Suppressor macrophage (primary cell): ENCODE data around the gene URB1.

Experiments
- DNase-seq, 4 experiments: peaks; one replicate each; pipeline ENCODE4 v3.0.0-alpha.2; 2020 to 2022

The URB1 gene

DNA sequence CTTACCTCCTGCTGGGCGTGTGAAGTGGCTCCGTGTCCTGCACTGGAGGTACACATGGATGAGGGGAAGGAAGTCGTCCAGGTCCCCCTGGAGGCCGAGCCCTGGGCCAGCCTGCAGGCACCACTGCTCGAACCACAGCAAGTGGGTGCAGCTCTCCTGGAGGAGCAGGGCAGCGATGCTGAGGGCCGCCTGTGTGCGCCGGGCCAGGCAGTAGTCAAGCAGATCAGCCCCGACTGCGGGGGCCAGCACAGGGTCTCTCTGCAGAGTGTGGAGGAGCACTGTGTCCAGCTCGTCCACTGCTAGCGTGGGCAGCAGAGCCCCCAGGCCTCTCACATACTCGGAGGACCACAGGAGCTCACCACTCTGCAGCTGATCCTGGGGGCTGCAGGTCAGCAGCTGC lies 45.9 kb downstream of the URB1 start:
- DNase-seq = no peak

GRCh38 chr21:32340863-32341848 lies 51.7 kb downstream of the URB1 start:
- DNase-seq = no peak

- no peak for DNase-seq
These were observed 54.4 kb downstream of the URB1 start for GRCh38 chr21:32338209-32338921.

DNA sequence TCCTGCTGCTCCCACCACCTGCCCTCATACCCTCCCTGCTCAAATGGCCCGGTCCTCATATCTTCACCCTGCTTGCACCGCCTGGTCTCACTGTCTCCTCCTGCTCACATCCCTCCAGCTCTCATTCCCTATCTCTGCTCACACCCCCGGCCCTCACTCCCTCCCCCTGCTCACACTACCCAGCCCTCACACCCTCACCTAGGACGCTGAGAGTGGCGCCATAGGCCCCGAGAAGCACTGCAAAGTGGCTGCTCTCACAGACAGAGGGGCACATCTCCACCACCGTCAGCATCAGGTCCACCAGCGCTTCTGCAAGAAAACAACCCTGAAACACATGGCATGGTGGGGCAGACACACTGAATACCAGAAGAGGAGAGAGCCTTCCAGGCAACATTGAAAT lies 55.6 kb downstream of the URB1 start:
- DNase-seq = no peak

DNA sequence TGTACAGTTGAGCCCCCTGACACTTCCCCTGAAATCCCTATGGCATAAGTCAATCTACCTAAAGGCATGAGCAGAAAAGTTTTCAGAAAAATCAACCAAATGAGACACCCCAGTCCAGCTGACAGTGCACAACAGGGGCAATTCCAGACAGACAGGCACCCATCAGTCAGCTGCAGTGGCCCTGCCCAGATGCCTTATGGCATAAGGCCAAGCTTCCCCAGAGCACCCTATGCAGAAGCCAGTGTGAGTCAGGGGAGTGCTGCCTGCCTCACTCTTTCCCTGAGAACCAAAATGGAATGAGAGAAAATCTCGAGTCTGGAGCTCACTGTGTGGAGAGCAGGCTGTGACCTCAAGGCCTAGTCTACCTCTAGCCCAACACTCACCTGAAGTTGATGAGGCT lies 56.1 kb downstream of the URB1 start:
- no peak for DNase-seq

DNA sequence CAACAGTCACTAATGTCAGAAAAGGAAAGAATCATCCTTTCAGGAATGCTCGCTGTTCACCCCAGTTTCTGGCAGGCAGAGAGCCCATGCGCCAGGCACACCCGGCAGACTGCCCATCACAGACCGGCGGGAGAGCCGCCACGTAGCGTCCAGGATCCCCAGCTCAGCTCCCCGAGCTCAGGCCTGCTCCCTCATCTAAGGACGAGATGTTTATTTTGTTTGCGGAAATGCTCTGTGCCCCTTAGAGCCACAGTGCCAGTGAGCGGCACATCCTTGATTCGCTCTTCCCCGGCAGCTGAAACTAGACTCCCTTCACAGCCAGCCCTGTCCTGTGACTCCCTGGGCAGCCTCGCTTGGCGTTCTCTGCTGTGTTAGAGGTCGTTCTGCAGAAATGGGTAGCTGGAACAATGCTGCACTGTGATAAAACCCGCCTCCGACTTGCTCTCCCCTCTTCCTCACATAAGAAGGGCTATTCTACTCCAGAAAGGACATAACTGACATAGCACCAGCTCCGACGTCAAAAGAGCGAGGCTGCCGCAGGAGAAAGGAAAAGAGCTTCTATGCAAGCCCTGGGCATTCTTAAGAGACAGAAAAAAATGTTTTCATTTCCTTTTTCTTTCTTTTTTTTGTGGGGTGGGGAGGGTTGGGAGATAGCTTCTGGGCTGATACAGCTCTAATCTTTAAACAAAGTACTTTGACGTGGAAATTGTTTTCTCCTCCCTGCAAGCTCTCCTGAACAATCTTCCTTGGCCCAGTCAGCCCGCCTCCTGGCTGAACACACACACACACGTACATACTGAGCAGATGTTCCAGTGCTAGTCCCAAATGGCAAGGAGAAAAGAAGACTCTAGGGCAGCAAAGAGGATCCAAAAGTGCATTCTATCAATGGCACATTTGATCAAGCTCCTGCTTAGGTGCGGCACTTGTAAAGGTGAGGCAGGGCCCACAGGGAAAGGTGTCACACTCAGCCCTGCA lies 56.9 kb downstream of the URB1 start:
- DNase-seq = no peak

DNA sequence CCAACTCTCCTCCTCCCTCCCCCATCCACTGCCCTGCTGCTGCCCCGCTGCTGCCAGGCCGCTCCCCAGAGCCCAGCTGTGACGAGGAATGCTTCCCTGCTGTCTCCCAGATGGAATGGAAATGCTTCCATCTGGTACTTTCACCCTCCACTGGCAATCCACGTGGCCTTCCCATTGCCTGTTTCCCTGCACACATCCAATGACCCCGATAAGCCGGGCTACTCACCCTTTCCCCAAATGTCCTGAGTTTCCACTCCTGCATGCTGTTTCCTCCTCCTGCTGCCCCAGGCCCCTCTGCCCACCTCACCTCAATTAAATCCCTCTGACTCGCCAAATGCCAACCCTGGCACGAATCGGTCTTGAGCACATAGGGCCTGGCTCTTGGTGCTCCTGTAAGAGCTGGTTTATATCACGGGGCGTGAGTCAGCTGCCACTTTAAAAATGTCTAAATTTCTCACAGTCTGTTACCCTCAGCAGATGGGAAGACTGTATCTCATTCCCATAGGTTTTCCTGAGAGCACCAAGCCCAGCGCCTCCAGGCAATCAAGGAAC lies 57.8 kb downstream of the URB1 start:
- no peak for DNase-seq

DNA sequence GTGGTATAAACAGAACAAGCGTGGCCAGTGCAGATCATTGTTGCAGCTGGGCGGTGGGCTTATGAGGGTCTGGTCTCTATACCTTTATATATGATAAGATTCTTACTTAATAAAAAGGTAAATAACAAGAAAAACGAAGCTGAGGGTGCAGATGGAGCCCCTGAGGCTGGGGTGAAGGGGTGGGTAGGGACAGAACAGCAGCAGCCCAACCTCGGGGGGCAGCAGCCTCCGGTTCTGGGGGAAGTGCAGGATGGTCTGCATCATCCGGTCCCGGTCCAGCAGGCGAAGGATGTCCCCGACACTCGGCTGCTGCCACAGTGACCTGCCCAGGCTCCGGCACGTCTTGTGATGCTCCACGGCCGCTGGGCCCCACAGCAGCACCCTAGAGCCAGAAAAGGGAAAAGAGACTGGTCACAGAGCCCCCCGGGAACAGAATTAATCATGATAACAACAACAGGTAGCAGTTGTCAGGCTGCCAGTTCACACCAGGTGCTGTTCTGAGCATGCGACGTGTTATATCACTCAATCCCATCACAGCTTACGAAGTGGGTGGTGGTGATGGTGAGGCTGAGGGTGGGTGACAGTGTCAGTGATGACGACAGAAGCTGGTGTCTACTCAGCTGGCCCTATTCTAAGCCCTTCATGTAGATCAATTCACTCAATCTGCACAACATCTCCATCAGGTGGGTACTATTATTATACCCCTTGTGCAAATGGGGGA lies 58.7 kb downstream of the URB1 start:
- no peak for DNase-seq

DNA sequence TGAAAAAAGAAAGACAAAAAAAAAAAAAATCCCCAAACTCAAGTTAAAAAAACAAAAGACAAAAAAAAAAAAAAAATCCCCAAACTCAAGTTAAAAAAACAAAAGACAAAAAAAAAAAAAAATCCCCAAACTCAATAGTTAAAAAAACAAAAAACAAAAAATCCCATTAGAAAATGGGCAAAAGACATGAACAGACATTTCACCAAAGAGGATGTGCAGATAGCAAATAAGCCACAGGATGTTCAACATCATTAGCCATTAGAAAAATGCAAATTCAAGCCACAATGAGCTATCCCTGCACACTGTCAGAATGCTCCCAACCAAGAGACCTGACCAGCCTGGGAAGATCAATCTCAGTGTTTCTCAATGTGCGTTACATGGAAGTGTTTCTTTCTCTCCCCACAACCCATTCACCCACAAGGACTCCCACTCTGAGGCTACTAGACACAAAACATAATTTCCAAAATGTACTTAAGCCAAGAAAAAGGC lies 60.3 kb downstream of the URB1 start:
- DNase-seq = no peak

- no peak for DNase-seq
These were observed 61.1 kb downstream of the URB1 start for GRCh38 chr21:32331444-32332305.

- no peak for DNase-seq
These were observed 62.0 kb downstream of the URB1 start for GRCh38 chr21:32330784-32331311.

DNA sequence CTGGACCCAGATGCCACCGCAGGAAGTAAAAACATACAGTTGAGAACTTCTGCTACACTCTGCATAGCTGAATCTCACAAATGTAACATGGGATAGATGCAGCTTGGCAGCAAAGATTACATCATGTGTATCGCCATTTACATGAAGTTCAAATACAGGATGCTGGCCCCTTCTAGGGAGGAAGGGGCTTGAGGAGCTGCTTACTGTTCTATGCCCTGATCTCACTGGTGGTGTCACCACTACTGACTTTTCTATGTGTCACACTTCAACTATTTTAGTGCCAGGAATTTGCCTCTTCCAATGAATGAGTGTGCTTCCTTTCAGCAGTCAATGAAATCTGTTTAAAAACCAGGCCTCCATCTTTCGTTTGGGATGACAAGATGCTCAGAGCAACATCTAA lies 63.0 kb downstream of the URB1 start:
- no peak for DNase-seq

- DNase-seq = no peak
These were observed 63.5 kb downstream of the URB1 start for GRCh38 chr21:32329331-32329730.

GRCh38 chr21:32328595-32328994 lies 64.2 kb downstream of the URB1 start:
- no peak for DNase-seq

DNA sequence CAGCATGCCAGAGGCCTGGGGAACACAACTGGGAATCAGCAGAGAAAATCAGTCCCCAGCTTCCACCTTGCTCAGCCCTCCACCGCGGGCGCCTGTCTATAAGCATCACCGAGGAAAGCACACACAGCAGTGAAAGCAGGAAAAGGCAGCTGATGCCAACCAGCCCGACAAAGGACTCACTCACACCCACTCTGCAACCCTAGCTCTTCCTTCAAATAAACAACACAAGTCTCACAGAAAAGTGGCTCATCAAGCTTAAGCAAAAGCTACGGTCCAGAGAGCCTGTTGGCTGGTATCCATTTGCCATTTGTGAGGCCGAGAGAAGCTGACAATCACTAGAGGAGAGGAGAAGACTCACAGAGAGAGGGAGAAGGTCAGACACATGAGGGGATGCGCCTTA lies 67.1 kb downstream of the URB1 start:
- DNase-seq = no peak

DNA sequence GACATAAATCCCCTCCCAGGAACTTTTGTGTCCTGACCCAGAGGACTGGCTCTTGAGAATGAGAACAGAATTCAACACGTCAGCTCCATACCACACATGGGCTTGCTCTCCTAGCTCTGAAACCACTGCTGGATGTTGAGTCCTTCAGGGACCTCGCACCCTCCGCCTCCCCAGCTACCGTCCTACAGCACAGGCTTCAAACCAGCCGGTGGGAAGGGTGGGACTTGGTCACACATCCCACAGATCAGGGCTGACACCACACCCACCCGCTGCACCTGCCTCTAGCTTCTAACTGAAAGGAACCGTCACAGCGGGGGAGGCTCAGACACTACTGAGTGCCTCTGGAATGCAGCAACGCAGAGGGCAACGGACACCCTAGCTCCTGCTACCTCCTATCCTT lies 70.1 kb downstream of the URB1 start:
- DNase-seq = no peak

- no peak for DNase-seq
These were observed 70.7 kb downstream of the URB1 start for GRCh38 chr21:32322103-32322502.

GRCh38 chr21:32321480-32321879 lies 71.3 kb downstream of the URB1 start:
- no peak for DNase-seq

DNA sequence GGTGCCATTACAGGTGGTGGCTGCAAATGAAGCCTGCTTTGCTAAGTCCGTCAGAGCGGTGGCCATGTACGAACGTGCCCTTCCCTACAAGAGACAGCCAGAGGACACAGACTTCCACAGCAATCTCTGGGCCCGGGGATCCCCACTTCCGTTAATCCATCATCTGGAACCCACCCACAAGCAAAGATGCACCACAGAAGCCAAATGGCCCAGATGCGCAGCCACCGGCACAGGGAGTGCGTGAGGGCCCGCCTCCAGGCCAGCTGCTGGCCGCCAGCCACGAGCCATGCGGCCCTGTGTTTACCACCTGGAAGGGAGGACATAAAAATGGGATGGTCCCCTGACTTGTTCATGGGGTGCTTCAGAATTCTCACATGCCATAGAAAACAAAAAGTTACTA lies 72.1 kb downstream of the URB1 start:
- no peak for DNase-seq

DNA sequence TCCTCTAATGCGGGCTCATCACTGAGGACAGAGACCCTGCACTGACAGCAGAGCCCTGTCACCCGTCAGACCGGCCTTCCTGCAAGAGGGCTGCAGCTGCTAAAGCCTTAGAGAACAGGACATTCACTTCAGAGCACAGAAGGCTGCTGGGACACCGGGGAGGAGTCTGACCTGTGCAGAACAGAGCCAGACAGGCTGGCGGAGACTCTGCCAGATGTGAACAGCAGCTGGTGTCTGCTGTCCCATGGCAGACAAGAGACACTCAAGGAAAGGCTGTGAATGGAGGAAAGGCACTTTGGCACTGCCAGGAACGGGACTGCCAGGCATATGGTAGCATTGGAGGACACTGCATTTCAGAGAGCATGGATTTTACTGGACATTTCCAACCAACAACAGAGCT lies 72.8 kb downstream of the URB1 start:
- DNase-seq = no peak
